ENCODE results near the gene ITIH3. TPM values are rescaled to one million over a fixed set of nuclear protein-coding genes. Genes with fewer than 3 reads are reported as not detected.

Gene ITIH3
- total RNA-seq, 1 experiment from 2014 or later: not detected

GRCh38 chr3:52845157-52845556, 50.6 kb downstream of the ITIH3 start:
- Histone ChIP-seq H3K18ac (ENCODE audit: insufficient read length, low read depth, low read length) (no peak overlapping the region), H3K4me1 (ENCODE audit: insufficient read depth, low read length) (no peaks in the 10 kb centered on the region), H3K56ac (ENCODE audit: insufficient read length, low read depth, low read length) (no peak overlapping the region), H2BK15ac (ENCODE audit: low read depth, low read length) (no peak overlapping the region), H4K91ac (ENCODE audit: insufficient read length, low read depth, low read length) (no peak overlapping the region), H3K27me3 (ENCODE audit: insufficient read depth, low read length) (no peaks in the 10 kb centered on the region), H2AK5ac (ENCODE audit: insufficient read length, low read length) (no peak overlapping the region), H4K5ac (ENCODE audit: insufficient read length, low read depth, low read length) (no peak overlapping the region), H2BK12ac (ENCODE audit: insufficient read length, low read depth, low read length) (no peak overlapping the region), H3K4ac (ENCODE audit: low read depth, low read length) (no peak overlapping the region), H3K9ac (ENCODE audit: extremely low read depth, insufficient read length, low read length) (no peak overlapping the region), H2BK20ac (ENCODE audit: low read depth, low read length, poor library complexity, severe bottlenecking) (no peak overlapping the region), H3K79me2 (ENCODE audit: insufficient read depth, low read length) (no peaks in the 10 kb centered on the region), H3K79me1 (ENCODE audit: insufficient read depth, low read depth, low read length, poor library complexity, severe bottlenecking) (no peaks in the 10 kb centered on the region), H3K9me3 (ENCODE audit: control insufficient read depth, low read depth, low read length) (no peaks in the 10 kb centered on the region), H2BK120ac (ENCODE audit: low read depth, low read length, poor library complexity, severe bottlenecking) (no peak overlapping the region), H3K23me2 (ENCODE audit: insufficient read length, low read depth, low read length, poor library complexity, severe bottlenecking) (no peaks in the 10 kb centered on the region), H3K14ac (ENCODE audit: insufficient read depth, low read length) (no peak overlapping the region), H3T11ph (ENCODE audit: low read length) (no peak overlapping the region), H4K8ac (replicated peaks; ENCODE audit: insufficient read length, low read depth, low read length) (no peak overlapping the region), H3K27ac (ENCODE audit: insufficient read length, low read depth, low read length) (no peak overlapping the region), H2AFZ (ENCODE audit: low read length) (no peak overlapping the region), H3K4me2 (ENCODE audit: insufficient read depth, insufficient read length, low read length) (no peak overlapping the region), H3K23ac (ENCODE audit: insufficient read length, low read depth, low read length) (no peak overlapping the region), H2BK5ac (ENCODE audit: insufficient read length, low read length) (no peak overlapping the region), H4K20me1 (ENCODE audit: control insufficient read depth, insufficient read depth, insufficient read length) (no peaks in the 10 kb centered on the region)
- no peaks in the 10 kb centered on the region; a peak in 1 of 5 replicates for H3K9me3 Mint-ChIP-seq
- no peak for TF ChIP-seq CTCF (conservative IDR thresholded peaks at IDR 0.05)
- peaks cover 8 to 18% of the 10 kb centered on the region in 2 experiments for H3K4me1 Mint-ChIP-seq
- no peak overlapping the region for H3K4me3 Mint-ChIP-seq
- DNase-seq: no peak
- WGBS (ENCODE audit: extremely low coverage, insufficient read length, low lambda C conversion rate): no CpG with 5 or more reads among the region's 6 CpGs
- peaks cover 17 to 33% (median 26%) of the 10 kb centered on the region in 3 experiments for H3K36me3 Mint-ChIP-seq (ENCODE audit: insufficient read depth in 1 of 3, low read depth in 3 of 3)
- no peak overlapping the region; a peak in 1 of 7 replicates for H3K27ac Mint-ChIP-seq
- H3K27me3 Mint-ChIP-seq (ENCODE audit: low read depth): no peaks in the 10 kb centered on the region

Data from H9 (cell line).